Cardiac fibroblast (primary cell): ENCODE data around the gene MAGI1.

ENCODE experiments used
- DNase-seq, 2 donors: peaks; one replicate each; pipeline versions ENCODE4 v3.0.0 to v3.0.0-alpha.2; 2010; ENCODE audit warnings: low read depth in 2 of 2
- H3K4me3 ChIP-seq, 2 donors: replicated peaks in 1 of 2; 1 replicate in 1 of 2; 2 replicates in 1 of 2; pipeline ENCODE4 v1.5.1; 2011; ENCODE audit warnings: low read depth in 2 of 2, low read length in 2 of 2, mild to moderate bottlenecking in 2 of 2, moderate library complexity in 1 of 2
- CTCF ChIP-seq: IDR thresholded peaks from one replicate; pipeline ENCODE4 v1.5.1; 2011; ENCODE audit warnings: low read depth, mild to moderate bottlenecking, low read length, inconsistent platforms

MAGI1 gene

GRCh38 chr3:65347166-65347565 lies 691.6 kb downstream of the MAGI1 start:
- no peak for DNase-seq
- no peak overlapping the region for H3K4me3 ChIP-seq
- no peak for TF ChIP-seq CTCF

GRCh38 chr3:65344846-65345245 lies 693.9 kb downstream of the MAGI1 start:
- H3K4me3 ChIP-seq = no peak overlapping the region
- no peak for TF ChIP-seq CTCF
- no peak for DNase-seq

GRCh38 chr3:65344444-65344843 lies 694.3 kb downstream of the MAGI1 start:
- DNase-seq = no peak
- H3K4me3 ChIP-seq = no peak overlapping the region
- no peak for TF ChIP-seq CTCF

- no peak for DNase-seq
- H3K4me3 ChIP-seq = no peak overlapping the region
- no peak for TF ChIP-seq CTCF
Observed at GRCh38 chr3:65343736-65344135, 695.0 kb downstream of the MAGI1 start.

- no peak for DNase-seq
- no peak overlapping the region for H3K4me3 ChIP-seq
- TF ChIP-seq CTCF = no peak
Observed at GRCh38 chr3:65343026-65343425, 695.7 kb downstream of the MAGI1 start.

GRCh38 chr3:65342084-65342683 lies 696.5 kb downstream of the MAGI1 start:
- peak; percentile 84 for TF ChIP-seq CTCF
- peak; percentile 58 to 61 for DNase-seq
- no peak overlapping the region for H3K4me3 ChIP-seq

- no peak for DNase-seq
- H3K4me3 ChIP-seq = no peak overlapping the region
- no peak for TF ChIP-seq CTCF
Observed at GRCh38 chr3:65339192-65339740, 699.5 kb downstream of the MAGI1 start.
